GM12891 (cell line): ENCODE measurements around the gene RDH14.

Experiments used
- POLR2A ChIP-seq: IDR thresholded peaks from 2 replicates; pipeline ENCODE4 v1.6.1; 2011; ENCODE audit warnings: low read depth, low read length, control low read depth
- POLR2AphosphoS5 ChIP-seq: IDR thresholded peaks from 2 replicates; pipeline ENCODE4 v1.6.1; 2011; ENCODE audit warnings: low read depth, low read length, control low read depth
- POU2F2 ChIP-seq: IDR thresholded peaks from 2 replicates; pipeline ENCODE4 v1.6.1; 2011; ENCODE audit warnings: low read depth, mild to moderate bottlenecking, control low read depth, low read length, moderate library complexity
- TAF1 ChIP-seq: IDR thresholded peaks from 2 replicates; pipeline ENCODE4 v1.6.1; 2011; ENCODE audit warnings: low read depth, low read length, control low read depth

GRCh38 chr2:18540872-18541271, 19.6 kb downstream of the RDH14 start:
- TF ChIP-seq POLR2A = no peak
- no peak for TF ChIP-seq POLR2AphosphoS5
- no peak for TF ChIP-seq TAF1
- no peak for TF ChIP-seq POU2F2
